HL-60 (cell line): ENCODE measurements around the gene IRX4.

Experiments used
- DNase-seq, 2 experiments: peaks; one replicate each; pipeline ENCODE4 v3.0.0-alpha.2; 2010 to 2020; ENCODE audit warnings: low read depth in 1 of 2, low spot score in 1 of 2
- H3K27ac ChIP-seq: fragments of 250-450 bp; sonication (Bioruptor Pico); replicated peaks from 2 replicates; pipeline ENCODE4 v1.5.1; 2020; ENCODE audit warnings: mild to moderate bottlenecking, moderate library complexity
- H3K27me3 ChIP-seq: fragments of 250-450 bp; sonication (Bioruptor Pico); 2 replicates; pipeline ENCODE4 v1.5.1; 2021; ENCODE audit warnings: mild to moderate bottlenecking, moderate library complexity; ENCODE audit not compliant: insufficient read depth, poor library complexity, severe bottlenecking
- H3K4me3 ChIP-seq: replicated peaks from 2 replicates; pipeline ENCODE4 v1.5.1; 2011; ENCODE audit warnings: mild to moderate bottlenecking, control low read depth, low read length; ENCODE audit not compliant: insufficient read depth
- CTCF ChIP-seq: IDR thresholded peaks from one replicate; pipeline ENCODE4 v1.5.1; 2011; ENCODE audit warnings: low read length, control low read depth, inconsistent platforms; ENCODE audit not compliant: insufficient read depth
- GABPA ChIP-seq: IDR thresholded peaks from 2 replicates; pipeline ENCODE4 v1.6.1; 2012; ENCODE audit warnings: low read depth
- POLR2AphosphoS5 ChIP-seq: IDR thresholded peaks from 2 replicates; pipeline ENCODE4 v1.6.1; 2012; ENCODE audit warnings: low read depth
- SPI1 ChIP-seq: IDR thresholded peaks from 2 replicates; pipeline ENCODE4 v1.6.1; 2012; ENCODE audit warnings: low read depth, mild to moderate bottlenecking, borderline replicate concordance
- TF ChIP-seq, protein P1 (sequence below): IDR thresholded peaks from 2 replicates; pipeline ENCODE4 v1.6.1; 2012; ENCODE audit warnings: low read depth; ENCODE audit not compliant: insufficient replicate concordance

IRX4 gene

GRCh38 chr5:1925111-1926070, 42.7 kb upstream of the IRX4 start:
- no peak overlapping the region for H3K27ac ChIP-seq
- H3K27me3 ChIP-seq: peaks cover 15% of the 10 kb centered on the region
- DNase-seq: no peak
- H3K4me3 ChIP-seq: no peak overlapping the region
- no peak for TF ChIP-seq GABPA
- TF ChIP-seq, protein P1, sequence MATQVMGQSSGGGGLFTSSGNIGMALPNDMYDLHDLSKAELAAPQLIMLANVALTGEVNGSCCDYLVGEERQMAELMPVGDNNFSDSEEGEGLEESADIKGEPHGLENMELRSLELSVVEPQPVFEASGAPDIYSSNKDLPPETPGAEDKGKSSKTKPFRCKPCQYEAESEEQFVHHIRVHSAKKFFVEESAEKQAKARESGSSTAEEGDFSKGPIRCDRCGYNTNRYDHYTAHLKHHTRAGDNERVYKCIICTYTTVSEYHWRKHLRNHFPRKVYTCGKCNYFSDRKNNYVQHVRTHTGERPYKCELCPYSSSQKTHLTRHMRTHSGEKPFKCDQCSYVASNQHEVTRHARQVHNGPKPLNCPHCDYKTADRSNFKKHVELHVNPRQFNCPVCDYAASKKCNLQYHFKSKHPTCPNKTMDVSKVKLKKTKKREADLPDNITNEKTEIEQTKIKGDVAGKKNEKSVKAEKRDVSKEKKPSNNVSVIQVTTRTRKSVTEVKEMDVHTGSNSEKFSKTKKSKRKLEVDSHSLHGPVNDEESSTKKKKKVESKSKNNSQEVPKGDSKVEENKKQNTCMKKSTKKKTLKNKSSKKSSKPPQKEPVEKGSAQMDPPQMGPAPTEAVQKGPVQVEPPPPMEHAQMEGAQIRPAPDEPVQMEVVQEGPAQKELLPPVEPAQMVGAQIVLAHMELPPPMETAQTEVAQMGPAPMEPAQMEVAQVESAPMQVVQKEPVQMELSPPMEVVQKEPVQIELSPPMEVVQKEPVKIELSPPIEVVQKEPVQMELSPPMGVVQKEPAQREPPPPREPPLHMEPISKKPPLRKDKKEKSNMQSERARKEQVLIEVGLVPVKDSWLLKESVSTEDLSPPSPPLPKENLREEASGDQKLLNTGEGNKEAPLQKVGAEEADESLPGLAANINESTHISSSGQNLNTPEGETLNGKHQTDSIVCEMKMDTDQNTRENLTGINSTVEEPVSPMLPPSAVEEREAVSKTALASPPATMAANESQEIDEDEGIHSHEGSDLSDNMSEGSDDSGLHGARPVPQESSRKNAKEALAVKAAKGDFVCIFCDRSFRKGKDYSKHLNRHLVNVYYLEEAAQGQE: no peak
- TF ChIP-seq POLR2AphosphoS5: no peak
- no peak for TF ChIP-seq CTCF
- no peak for TF ChIP-seq SPI1

DNA sequence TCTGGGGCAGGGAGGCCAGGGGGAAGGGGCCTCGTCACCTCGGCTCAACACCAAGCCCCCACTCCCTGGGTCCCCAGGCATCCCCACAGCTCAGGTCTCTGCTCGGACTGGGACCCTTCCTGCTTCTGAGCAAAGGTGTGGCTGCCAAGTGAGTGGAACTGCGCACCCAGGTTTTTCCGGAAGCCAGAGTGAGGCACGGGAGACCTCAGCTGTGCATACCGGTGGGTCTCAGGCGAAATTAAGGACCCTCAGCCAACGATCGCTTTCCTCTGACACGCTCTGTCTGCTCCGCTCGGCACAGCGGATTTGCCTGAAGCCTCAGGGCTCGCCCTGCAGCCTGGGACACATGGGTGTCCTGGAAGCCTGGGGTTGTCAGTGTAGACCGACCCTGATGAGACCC, 41.0 kb upstream of the IRX4 start:
- no peak overlapping the region for H3K4me3 ChIP-seq
- no peak for DNase-seq
- H3K27me3 ChIP-seq: peaks cover 5% of the 10 kb centered on the region
- TF ChIP-seq CTCF: no peak
- TF ChIP-seq, protein P1: no peak
- no peak for TF ChIP-seq GABPA
- TF ChIP-seq SPI1: no peak
- TF ChIP-seq POLR2AphosphoS5: no peak
- no peak overlapping the region for H3K27ac ChIP-seq

DNA sequence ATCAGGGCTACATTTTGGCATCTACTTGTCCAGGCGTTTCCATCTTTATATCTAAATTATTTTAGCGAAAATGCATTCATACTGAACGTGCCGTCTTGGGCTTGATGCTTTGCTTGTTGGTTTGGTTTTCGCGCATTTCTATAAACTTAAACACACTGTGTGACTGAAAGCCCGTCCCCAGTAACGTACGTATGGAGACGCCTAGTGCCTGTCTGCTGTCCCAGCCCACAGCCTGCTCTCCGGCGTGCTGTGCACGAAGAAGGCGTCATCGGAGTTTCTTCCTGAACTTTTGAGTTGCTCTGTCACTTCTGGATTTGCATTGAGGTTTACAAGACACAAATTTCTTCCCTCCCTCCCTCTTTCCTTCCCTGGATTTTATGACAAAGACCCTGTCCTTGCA, 40.6 kb upstream of the IRX4 start:
- peaks cover 5% of the 10 kb centered on the region for H3K27me3 ChIP-seq
- TF ChIP-seq POLR2AphosphoS5 (no peak), GABPA (no peak), CTCF (no peak), SPI1 (no peak)
- TF ChIP-seq, protein P1: no peak
- no peak overlapping the region for H3K4me3 ChIP-seq
- H3K27ac ChIP-seq: no peak overlapping the region
- no peak for DNase-seq
